SK-N-MC (cell line): Measurements from ENCODE around the gene ADAM8.

ENCODE experiments used
- EZH2 ChIP-seq: fragments of 200-600 bp; sonication (generic); IDR thresholded peaks from one replicate; pipeline ENCODE4 v1.6.1; 2017; ENCODE audit warnings: antibody characterized with exemption
- POLR2AphosphoS5 ChIP-seq: IDR thresholded peaks from 2 replicates; pipeline ENCODE4 v1.6.1; 2012; ENCODE audit warnings: mild to moderate bottlenecking, low read depth, low read length, borderline replicate concordance

DNA sequence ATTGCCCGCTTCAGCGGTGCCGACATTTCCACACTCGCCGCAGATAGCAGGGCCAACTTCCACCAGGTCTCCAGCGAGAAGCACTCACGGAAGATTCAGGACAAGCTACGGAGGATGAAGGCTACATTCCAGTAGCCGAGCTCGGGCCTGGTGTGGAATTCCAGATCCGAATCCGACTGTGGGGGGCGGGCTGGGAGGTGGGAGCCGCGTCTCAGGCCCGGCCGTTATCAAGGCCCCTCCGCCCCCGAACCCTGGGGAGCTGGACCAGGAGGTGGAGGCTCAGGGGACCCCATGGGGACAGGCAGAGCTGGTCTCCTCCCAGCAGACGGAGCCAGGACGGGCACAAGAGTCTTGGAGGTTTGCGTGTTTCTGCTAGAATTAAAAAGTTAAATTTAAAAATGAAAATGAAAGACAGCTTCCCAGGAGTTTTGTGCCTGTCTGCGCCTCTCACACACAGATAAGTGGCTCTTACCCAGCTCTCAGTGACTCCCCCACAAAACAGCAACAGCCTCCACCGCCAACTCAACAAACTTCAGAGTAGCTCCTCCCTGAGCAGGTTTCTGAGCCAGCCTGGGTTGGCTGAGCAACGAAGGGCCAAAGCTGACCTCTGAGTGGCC, 51.8 kb downstream of the ADAM8 start:
- TF ChIP-seq POLR2AphosphoS5 (no peak), EZH2 (no peak)
